HG02973 (cell line): ENCODE data around the gene DLG2.

ENCODE experiments used
- ATAC-seq: cut with Tn5 transposase; IDR thresholded peaks from one replicate; pipeline ENCODE4 v1.9.1; 2021; ENCODE audit warnings: moderate library complexity; ENCODE audit not compliant: unreplicated experiment

DLG2 gene

DNA sequence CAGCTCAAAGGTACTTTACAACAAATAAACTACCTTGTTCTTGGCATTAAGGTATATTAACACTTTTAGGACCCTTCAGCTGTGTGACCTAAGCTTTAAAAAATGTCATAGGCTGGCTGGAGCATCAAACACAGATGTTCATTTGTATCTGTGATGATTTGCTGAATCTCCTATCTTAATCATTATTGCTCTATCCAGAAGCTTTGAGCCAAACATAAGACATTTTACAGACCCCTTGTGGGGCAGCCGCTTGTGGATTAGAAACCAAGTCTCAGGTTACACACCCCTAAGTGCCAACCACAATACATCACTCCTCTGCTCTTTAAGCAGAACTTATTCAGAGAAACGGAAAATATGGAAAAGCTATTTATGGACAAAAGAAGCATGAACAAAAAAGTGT, 1946.8 kb downstream of the DLG2 start:
- no peak for ATAC-seq

DNA sequence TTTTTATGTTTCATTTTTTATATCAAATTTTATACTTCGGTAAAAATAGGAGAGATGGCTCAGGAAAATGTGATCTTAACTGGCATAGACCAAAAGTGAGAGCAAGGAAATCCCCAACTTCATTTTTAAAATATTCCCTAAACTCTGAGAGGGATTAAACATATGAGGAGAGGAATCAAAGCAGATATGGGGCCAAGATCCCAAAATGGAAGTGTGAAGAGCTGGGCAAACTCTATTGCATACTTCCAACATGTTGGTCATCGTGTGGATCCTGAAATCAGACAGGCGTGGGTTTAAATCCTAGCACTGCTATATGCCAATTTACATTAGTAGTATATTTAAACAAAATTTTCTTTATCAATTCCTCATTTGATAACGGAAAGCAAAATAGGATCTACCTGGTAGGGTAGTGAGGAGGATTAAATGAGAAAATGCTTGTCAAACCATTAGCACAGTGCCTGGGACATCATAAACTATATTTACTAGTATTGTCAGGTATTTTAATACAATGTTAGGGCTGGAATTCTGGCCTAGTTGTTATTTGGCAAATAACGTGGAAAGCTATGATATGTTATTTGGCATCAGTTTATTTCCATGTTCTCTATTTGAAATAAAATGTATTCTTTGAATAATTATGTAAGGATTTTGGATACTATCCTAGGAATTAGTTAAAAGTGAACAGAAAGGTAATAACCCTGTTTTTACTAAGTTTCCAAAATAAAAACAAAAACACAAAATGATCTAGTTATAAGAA, 1948.1 kb downstream of the DLG2 start:
- no peak for ATAC-seq

DNA sequence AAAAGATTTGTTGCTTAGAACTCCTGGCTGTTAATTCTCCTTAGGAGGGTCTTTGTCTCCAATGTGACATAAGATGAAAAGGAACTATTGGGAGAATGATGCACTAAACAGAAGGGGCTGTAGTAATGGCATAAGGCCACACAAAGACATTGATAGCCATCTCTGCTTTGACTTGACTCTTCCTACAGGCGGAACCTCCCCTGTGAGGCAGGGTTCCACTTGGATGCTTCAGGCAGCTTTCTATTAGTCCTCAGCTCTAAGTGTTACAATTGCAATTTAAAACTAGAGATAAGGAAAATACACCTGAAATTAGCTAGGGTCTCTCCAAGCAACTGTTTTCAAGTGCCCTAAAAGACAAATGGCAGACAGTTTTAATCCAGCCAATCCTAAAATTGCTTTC, 1949.4 kb downstream of the DLG2 start:
- ATAC-seq: no peak

DNA sequence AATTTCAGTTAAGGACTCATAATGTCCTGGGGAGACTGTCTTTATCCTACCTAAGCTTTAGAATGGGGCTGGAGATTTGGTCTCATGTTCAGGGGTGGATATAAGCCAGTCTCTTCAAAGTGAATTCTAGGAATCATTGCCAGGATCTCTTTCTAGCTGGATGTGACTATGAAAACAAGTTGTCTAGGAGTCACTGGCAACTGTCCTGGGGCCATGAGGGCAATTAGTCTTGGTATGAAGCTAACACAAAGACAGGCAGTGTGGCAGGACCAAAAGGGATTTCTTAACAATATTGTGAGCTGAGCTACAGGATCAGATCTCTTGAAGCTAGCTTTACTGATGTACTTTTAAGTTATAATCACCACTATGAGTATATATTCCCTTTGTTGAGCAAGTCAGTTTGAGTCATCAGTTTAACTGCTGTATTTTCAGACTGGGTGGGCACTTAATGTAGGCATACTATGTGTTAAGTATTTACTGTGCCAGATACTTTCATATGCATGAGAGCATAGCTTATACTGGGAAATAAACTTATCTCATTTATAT, 1951.0 kb downstream of the DLG2 start:
- ATAC-seq: no peak

DNA sequence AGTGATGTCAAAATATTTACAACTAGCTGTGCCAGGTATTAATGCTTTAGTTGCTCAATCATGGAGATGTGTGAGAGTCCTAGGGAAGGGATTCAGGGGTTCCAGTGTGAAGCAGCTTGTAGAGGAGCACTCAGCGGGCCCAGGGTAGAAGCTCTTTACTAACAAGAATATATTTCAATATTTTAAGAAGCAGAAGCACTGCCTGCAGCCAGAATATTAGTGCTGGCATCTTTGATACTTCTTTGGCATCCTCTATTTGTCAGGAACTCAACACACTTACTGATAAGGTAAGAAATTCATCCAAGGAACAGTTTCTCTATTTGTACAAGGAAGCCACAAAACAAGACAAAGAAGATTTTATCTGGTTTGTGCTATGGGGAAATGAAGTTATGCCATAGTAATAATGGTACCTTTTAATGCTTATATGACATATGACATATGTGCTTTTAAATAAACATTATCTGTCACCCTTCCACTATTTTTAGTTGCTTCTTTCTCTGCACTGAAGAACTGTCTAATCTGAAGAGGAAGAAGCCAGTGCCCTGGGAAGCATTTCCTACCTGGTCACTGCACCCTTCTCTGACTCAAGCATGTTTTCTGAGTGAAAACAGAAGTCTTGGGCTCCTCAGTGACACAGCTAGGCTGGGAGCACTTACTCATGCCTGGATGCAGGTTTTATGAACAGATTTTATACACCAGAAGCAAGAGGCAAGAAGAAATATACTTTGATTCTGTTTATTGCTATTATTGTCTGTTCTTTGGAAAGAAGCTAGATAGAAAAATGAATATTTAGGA, 1952.8 kb downstream of the DLG2 start:
- ATAC-seq: no peak

DNA sequence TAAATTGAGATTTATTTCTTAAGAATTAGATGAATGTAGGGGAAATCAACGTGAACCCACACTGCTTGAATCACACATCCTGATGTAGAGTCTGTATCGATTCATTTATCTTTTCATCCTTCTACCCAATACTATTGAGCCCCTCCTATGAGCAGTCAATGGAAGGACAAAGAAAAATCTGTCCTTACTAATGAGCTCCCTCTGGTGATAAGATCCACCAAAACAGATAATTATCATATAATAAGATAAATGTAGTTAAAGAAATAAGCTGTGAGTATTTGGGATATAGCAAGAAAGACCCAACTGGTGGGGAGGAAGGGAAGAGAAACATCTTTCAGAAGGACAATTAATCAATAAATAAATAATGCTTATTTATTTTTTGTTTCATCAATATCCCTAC, 1955.9 kb downstream of the DLG2 start:
- no peak for ATAC-seq

DNA sequence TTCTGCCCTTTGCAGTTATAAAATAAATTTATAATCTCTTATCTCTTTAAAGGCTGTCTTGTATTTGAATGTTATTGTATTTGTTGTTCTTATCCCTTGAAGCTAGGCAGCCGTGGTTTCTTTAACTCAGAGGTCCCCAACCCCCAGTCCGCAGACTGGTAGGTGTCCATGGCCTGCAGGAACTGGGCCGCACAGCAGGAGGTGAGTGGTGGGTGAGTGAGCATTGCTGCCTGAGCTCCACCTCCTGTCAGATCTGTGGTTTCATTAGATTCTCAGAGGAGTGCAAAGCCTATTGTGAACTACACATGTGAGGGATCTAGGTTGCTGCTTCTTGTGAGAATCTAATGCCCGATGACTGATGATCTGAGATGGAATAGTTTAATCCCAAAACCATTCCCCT, 1961.0 kb downstream of the DLG2 start:
- ATAC-seq: no peak

DNA sequence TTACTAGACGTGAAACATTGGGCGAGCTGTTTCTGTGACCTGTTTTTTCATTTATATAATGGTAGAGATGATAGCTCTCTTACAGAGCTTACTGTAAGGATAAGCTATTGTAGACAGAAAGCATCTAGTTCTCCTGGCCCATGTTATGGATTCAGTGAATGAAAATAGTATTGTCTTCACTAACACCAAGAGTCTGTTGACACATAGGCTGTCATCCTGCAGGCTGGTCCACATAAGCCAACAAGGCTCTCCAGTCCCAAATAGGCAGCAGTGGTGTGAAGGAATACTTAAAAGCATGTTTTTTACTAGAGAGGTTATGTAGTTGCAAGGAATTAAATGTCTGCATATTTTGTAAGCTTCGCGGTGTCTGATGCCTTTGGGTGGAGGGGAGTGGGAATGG, 1963.2 kb downstream of the DLG2 start:
- no peak for ATAC-seq

DNA sequence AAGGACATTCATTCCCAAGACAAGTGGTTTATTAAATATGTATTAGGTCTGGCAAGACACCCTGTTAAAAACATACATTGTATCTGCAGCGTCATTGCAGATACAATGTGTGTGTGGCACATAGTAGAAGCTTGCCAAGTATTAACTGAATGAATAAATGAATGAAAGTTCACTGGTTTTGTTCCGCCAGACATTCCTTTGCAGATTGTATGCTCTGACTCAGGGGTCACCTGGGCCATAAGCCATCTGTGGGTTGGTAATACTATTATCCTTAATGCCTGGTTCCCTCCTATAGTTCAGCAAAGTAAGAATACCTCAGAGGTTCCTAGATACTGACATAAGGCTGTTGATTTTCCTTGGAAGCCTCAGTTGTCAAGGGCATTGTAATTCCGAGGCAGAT, 1963.7 kb downstream of the DLG2 start:
- ATAC-seq: no peak

DNA sequence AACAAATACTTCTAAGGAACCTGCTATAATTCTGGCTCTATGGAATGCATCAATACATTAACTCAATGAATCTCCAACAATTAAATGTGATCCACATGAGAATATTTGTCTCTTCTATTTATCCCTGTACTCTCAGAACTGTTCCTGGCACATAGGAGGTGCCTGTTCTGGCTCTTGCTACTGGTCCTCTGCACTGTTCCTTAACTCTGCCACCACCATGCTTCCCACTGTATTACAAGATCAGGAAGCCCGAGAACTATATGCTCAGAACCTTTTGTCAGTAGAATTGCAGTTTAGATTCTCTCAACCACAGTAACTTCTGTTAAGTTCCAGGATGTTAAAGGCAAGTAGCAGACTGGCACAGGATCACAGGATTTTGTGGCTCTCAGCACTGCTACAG, 1964.7 kb downstream of the DLG2 start:
- no peak for ATAC-seq

DNA sequence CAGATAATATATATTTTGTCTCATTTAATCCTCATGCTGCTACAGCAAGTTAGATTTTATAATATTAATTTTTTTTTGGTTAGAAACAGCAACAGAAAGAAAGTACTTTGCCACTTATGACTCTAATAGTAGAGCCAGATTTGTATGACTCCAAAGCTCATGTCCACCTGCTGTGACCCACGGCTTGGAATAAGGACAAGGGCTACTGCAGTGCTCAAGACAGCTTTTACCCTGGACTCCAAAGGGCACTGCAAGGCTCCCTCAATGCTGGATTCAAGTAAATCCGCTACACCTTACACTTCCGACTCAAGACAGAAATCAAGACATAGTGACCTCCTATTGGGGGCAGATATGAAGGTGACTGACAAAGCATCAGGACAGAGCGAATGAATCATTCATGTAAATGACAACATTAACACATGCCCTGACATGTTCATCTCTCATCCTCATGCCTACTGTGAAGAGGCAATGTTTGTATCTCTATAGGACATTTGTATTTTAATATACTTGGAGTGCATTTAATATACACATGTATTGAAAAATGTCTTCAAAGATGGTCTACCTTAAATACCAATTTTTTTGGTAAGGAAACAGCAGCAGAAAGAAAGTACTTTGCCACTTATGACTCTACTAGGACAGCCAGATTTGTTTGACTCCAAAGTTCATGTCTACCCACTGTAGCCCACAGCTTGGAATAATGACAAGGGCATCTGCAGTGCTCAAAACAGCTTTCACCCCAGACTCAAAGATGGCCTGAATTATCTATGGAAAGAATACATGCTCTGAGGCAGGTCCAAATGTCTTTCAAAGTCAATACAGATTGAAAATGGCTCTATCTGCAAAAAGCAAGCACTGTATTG, 1965.4 kb downstream of the DLG2 start:
- ATAC-seq: no peak

DNA sequence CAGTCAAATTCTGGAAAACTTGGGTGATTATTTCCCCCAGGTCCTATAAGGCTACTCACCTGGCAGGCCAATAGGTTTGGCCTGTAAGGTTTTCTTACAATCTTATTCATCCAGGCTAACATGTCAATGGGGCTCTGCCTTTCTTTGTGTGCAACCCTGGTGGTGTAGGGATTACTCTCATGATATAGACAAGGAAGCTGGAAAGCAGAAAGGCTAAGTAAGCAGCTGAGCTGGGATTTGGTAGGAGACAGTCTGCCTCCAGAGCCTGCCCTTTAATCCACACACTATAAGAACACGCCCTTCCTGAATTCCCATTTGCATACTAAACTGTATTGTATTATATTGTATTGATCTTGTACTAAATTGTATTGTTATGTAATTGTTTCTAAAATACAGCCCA, 1967.7 kb downstream of the DLG2 start:
- ATAC-seq: no peak

DNA sequence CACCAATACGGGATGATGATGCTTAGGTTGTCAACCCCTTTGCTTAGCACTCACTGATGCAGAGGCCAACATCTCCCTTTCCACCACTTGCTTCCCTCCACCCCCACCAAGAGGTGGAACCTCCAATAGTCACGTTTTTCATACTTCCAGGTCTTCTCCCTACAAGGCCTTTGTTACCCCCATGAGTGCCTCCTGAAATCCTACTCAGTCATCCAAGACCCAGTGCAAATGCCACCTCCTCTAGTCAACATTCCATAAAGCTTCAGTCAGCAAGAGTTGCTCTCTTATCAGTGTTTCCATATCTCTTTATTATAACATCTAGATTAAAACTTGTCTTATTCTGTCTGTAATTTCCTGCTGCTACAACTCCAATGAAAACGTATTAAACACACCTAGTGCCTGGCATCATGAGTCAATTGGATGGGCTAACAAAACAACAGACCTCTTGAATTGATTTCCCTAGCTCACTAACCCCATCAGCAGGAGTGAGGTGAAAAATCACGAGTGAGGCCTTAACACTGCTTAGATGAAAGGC, 1970.3 kb downstream of the DLG2 start:
- no peak for ATAC-seq

DNA sequence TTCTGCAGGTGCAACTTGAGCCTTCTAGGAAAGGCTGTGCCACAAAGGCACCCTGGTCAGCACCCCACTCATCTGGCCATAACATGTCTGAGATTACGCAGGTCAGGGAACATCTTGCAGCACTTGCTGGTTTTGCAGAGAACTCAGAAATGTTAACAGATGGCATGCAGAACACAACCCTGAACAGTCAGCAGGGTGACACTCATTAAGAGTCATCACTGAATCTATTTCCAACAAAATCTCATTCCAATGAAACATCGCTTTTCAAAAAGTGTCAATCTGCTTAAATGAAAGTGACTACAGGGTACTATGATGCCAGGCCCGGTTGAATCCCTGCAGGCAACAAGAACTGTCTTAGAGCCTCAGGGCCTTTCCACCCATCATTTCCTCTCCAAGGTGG, 1971.2 kb downstream of the DLG2 start:
- ATAC-seq: no peak

DNA sequence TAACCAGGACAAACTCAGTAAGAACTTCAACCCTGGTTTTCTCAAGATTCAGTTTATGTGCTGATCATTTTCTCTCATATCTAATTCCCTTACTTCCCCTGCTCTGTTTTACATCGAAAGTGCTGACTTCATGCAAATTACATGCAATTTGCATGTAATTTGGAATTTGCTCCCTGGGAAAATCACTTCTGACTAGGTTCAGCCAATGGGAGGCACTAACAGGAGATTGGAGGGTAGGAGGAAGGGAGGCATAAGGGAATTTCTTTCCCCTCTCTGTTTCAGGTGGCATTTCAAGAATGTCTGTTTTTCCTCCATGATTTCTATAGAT, 1977.7 kb downstream of the DLG2 start:
- ATAC-seq: no peak

DNA sequence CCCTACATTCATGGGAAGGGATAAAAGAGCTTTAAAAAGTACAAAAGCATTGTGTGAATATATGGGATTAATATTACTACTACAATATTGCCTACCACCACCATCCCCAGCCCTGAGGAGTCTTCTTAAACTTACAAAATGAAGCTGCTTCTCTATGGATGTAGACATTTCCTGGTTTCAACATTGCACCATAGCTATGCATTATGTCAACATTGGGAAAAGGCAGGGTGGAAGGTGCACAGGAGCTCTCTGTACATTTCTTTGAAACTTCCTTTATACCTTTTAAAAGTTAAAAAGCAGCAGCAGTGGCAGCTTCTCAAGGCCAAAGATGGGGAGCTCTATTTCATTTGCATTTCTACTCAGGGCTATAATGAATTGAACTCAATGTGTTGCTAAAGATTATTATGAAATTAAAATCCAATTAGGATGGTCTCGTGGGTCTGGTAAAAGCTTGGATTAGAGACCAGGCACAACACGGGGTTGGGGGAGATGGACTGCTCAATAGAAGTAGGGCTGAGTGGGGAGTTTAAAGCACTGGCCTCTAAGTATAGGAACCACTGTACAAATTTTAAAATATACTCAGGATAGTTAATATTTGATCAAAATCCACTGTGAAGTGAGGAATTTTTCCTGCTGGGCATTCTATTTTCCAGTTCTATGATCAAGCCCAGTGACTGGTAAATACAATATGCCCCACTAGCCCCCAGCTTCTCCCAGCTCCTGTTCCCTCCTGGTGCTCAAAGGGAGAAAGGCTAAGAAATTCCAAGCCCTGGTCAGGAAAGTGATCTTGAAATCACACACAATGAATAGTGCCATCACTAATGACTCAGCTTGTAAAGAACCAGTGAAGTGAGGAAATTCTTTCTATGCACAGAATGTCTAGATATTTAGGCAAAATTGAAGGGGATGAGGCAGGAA, 1978.3 kb downstream of the DLG2 start:
- ATAC-seq: no peak

DNA sequence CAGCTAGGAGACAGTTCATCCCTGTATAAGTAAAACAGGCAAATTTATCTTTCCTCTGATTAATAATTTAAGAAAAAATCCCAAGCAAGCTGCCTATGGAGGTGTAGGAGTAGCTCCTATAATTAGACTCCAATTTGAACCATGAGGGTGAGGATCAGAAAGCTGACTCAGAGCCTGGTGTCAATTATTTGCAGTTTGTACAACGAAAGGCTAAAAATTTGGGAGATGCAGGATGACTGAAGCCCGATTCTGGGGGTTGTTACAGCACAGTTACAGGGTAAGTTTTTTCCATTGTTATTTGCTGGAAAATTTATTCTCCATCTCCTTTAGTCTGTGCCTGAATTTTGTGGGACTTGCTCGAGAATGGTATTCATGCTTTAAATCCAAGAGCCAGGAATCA, 1981.6 kb downstream of the DLG2 start:
- ATAC-seq: no peak

DNA sequence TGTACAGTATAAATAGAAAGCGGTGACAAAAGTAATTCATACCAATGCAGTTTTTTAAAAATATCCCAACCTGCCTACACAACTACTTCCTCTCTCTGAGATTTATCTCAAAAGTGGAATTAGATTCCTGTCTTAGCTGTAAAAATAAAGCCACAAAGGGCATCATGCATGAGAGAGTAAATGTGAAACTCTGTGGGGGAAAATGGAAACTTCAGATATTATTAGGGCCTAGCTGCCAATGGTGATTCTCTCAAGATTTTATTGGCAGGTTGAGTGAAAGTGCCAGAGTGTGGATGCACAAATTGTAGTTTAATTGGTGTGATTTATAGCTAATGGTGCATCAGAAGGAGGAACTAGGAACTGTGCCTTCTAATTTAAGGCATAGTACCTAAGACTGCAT, 1984.0 kb downstream of the DLG2 start:
- no peak for ATAC-seq

DNA sequence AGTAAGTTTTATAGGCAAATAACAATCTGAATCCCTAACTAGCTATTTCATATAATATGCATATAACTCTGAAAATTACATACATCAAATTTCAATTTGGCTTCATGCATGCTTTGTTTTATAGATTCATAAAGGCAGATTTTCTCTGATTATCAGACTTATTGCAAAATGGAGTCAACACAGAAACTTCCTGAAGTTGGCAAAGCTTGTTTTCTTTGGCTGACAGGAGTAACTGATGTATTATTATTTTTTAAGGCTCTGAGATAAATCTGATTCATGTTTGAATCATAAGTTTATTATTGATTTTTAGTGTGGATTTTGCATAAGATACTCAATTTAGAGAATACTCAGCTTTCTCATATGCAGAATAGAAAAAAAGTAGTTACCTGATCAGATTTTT, 1984.6 kb downstream of the DLG2 start:
- no peak for ATAC-seq

DNA sequence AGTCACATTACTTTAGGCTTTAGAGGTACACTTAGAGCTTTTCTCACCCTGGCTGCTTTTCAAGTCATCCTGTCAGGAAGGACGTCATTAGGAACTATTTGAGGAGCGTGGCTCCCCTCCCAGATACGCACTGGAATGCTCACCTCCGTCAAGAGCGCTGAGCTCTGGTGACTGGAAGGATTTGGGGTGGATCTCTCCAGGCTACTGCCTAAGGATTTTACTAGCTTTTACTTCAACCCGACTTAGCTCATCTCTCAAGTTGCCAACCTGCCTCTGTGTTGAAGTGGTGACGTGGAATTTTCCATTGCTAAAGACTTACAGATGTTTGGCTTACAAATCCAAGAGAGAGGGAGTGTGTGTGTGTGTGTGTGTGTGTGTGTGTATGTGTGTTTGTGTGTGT, 1985.6 kb downstream of the DLG2 start:
- no peak for ATAC-seq
